ENCODE results near the gene FHAD1. TPM values are rescaled to one million over a fixed set of nuclear protein-coding genes. Genes with fewer than 3 reads are reported as not detected.

Gene FHAD1
- total RNA-seq, 4 donors from 2014 or later, result under 0.01 to 0.26 (median 0.06) TPM; not detected in 1

- Histone ChIP-seq H3K4me1 (peaks cover 15 to 37% (median 29%) of the 10 kb centered on the region in 4 donors), H3K9me3 (no peaks in the 10 kb centered on the region), H3K27ac (replicated peaks in 1 of 4) (no peak overlapping the region), H3K4me3 (no peak overlapping the region), H3K27me3 (no peaks in the 10 kb centered on the region), H3K36me3 (no peaks in the 10 kb centered on the region)
- no peak for TF ChIP-seq POLR2AphosphoS5 (IDR thresholded peaks at IDR 0.05)
- no peak for DNase-seq (ENCODE audit: extremely low spot score)
- 81% methylated on average over 7 of the region's 7 CpGs for WGBS
- intact Hi-C loops (cut with DNase I), result no loop called here
Measured at GRCh38 chr1:15347182-15347581, 100.2 kb downstream of the FHAD1 start.

- Histone ChIP-seq H3K27me3 (no peaks in the 10 kb centered on the region), H3K9me3 (no peaks in the 10 kb centered on the region), H3K27ac (replicated peaks in 1 of 4) (no peak overlapping the region), H3K4me3 (no peak overlapping the region), H3K36me3 (no peaks in the 10 kb centered on the region), H3K4me1 (peaks cover 13 to 23% (median 19%) of the 10 kb centered on the region in 4 donors)
- no peak for DNase-seq (ENCODE audit: extremely low spot score)
- 95% methylated on average over 9 of the region's 9 CpGs for WGBS
- TF ChIP-seq EP300 (IDR thresholded peaks at IDR 0.05) (no peak), CTCF (IDR thresholded peaks at IDR 0.05) (no peak), POLR2A (IDR thresholded peaks at IDR 0.05; ENCODE audit: low read depth) (no peak), POLR2AphosphoS5 (IDR thresholded peaks at IDR 0.05) (no peak)
- intact Hi-C loops (cut with DNase I), result no loop called here
Measured at GRCh38 chr1:15348648-15349047, 101.6 kb downstream of the FHAD1 start.

- TF ChIP-seq EP300 (IDR thresholded peaks at IDR 0.05) (no peak), CTCF (IDR thresholded peaks at IDR 0.05) (no peak), POLR2AphosphoS5 (IDR thresholded peaks at IDR 0.05) (no peak), POLR2A (IDR thresholded peaks at IDR 0.05; ENCODE audit: low read depth) (no peak)
Measured at GRCh38 chr1:15349133-15349532, 102.1 kb downstream of the FHAD1 start.

GRCh38 chr1:15350151-15350550 is 103.1 kb downstream of the FHAD1 start:
- H3K9me3 ChIP-seq, result no peaks in the 10 kb centered on the region
- TF ChIP-seq CTCF (IDR thresholded peaks at IDR 0.05) (no peak), EP300 (IDR thresholded peaks at IDR 0.05) (no peak), POLR2A (IDR thresholded peaks at IDR 0.05; ENCODE audit: low read depth) (no peak), POLR2AphosphoS5 (IDR thresholded peaks at IDR 0.05) (no peak)
- 88% methylated on average over 8 of the region's 10 CpGs for WGBS
- no peak overlapping the region for H3K27ac ChIP-seq (replicated peaks in 1 of 4)
- intact Hi-C loops (cut with DNase I), result no loop called here
- no peak overlapping the region for H3K4me3 ChIP-seq
- peaks cover 0 to 10% (median 6%) of the 10 kb centered on the region in 4 donors for H3K4me1 ChIP-seq
- DNase-seq (ENCODE audit: extremely low spot score), result no peak
- H3K36me3 ChIP-seq, result no peaks in the 10 kb centered on the region
- no peaks in the 10 kb centered on the region for H3K27me3 ChIP-seq

More at GRCh38 chr1:15349133-15349532, 102.1 kb downstream of the FHAD1 start:
- intact Hi-C loops (cut with DNase I), result no loop called here
- Histone ChIP-seq H3K4me1 (peaks cover 8 to 19% (median 15%) of the 10 kb centered on the region in 4 donors), H3K9me3 (no peaks in the 10 kb centered on the region), H3K36me3 (no peaks in the 10 kb centered on the region), H3K27me3 (no peaks in the 10 kb centered on the region), H3K4me3 (no peak overlapping the region), H3K27ac (replicated peaks in 1 of 4) (no peak overlapping the region)
- DNase-seq (ENCODE audit: extremely low spot score), result no peak
- 93% methylated on average over 6 of the region's 6 CpGs for WGBS

- 82% methylated on average over 4 of the region's 4 CpGs for WGBS
- no peaks in the 10 kb centered on the region for H3K36me3 ChIP-seq
- intact Hi-C loops (cut with DNase I), result no loop called here
- no peak for TF ChIP-seq EP300 (IDR thresholded peaks at IDR 0.05)
- no peak for TF ChIP-seq CTCF (IDR thresholded peaks at IDR 0.05)
- TF ChIP-seq POLR2AphosphoS5 (IDR thresholded peaks at IDR 0.05), result no peak
- TF ChIP-seq POLR2A (IDR thresholded peaks at IDR 0.05; ENCODE audit: low read depth), result no peak
- H3K9me3 ChIP-seq, result no peaks in the 10 kb centered on the region
- H3K27ac ChIP-seq (replicated peaks in 1 of 4), result no peak overlapping the region
- no peak overlapping the region for H3K4me3 ChIP-seq
- H3K4me1 ChIP-seq, result peaks cover 0 to 5% (median 1%) of the 10 kb centered on the region in 4 donors
- no peak for DNase-seq (ENCODE audit: extremely low spot score)
- H3K27me3 ChIP-seq, result no peaks in the 10 kb centered on the region
Measured at GRCh38 chr1:15350551-15351200, 103.7 kb downstream of the FHAD1 start.

Measured in esophagus muscularis mucosa (tissue), 4 donors.